Stimulated activated CD4-positive, alpha-beta T cell treated with anti-CD3 and anti-CD28 coated beads, Interleukin-15, amount 100 ng/mL, for 48 hours (primary cell): ENCODE data around the gene SYNPR.

ENCODE experiments used
- DNase-seq, 2 donors: peaks; one replicate each; pipeline ENCODE4 v3.0.0-alpha.2; 2020; ENCODE audit warnings: low read depth in 2 of 2

The SYNPR gene

GRCh38 chr3:63473641-63474166 lies 195.6 kb downstream of the SYNPR start:
- DNase-seq, result no peak

DNA sequence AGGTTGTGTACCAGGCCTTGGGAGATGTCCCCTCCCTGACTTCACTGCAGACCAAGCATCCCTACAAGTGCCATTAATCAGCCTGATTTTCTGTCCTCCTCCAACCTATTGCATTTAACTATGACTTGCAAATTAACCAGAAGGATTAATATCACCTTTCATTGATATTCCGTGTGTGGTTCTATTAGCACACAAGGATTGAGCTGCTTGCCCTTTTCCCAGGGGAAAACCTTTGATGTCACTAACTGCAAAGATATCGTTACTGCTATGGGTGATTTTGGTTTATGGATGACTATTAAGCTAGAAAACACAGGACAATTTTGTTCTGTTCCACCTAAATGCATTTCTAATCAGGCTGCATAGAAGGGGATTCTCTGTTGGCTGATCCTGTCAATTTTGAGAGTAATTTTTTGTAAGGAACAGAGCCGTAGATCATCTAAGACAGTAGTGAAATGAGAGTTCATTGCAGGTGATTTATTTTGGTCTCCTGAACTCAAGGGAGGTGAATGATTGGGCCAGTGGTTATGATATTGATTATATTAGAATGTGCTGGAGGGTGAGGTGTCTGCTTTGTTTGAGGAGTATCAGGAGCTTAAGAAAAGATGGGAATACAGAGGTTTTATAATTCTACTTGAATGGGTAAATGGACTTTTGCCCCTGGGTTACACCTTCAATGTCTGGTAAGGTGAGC lies 196.9 kb downstream of the SYNPR start:
- DNase-seq, result no peak

- no peak for DNase-seq
Observed at GRCh38 chr3:63477494-63478129, 199.5 kb downstream of the SYNPR start.

- no peak for DNase-seq
Observed at GRCh38 chr3:63478990-63479660, 201.0 kb downstream of the SYNPR start.

DNA sequence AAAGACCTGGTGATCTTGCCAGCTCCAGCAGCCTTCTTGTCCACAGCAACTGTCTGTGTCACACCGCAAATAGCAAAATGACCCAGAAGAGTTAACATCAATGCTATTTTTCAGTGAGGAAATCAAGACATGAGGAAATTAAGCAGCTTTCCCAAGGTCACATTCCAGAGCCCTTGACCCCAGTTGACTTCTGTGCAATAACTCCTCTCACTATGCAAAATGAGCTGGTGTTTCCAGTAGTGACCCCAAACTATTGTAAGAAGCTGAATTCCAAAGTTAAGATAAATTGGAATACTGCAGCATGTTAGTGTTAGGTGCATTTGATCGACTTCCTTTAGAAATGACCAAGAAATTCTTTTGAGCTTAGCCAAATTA lies 201.5 kb downstream of the SYNPR start:
- DNase-seq, result no peak

DNA sequence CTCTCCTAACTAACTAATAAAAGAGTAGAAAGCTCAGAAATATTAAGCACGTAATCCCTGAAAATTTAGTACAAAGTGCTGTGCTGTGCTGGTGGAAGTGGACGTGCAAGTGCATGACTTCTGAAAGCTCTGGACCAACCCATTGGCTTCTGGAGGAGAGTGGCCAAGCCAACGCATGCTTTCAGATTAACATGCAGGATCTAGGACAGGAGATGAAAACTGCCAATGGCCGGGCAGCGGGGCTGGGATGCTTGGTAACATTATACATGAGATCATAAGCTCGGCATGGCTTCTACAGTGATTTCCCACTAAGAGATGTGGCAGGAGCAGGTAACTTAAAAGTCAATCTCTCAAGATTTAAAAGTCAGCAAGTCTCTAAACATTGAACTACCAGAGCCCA lies 203.5 kb downstream of the SYNPR start:
- DNase-seq, result no peak

DNA sequence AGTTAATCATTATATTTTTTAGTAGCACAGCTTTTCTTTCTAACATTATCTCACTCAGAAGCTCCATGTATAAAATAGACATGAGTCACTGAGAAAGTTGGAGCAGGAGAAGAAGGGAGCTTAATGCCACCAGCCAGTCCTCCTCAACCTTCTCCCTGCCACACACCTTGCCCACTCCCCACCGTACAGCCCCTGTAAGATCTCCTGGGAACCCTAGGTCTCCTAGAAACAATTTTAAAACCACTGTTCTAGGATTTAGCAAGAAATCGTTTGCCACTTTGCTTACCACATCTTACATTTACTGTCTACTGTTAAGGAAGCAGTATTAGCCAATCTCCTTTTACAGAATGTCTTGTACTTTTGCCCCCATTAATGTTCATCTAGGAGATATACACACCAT lies 204.2 kb downstream of the SYNPR start:
- DNase-seq, result no peak

- DNase-seq, result no peak
Observed at GRCh38 chr3:63492464-63492863, 214.4 kb downstream of the SYNPR start.

GRCh38 chr3:63493101-63493500 lies 215.0 kb downstream of the SYNPR start:
- DNase-seq, result no peak

DNA sequence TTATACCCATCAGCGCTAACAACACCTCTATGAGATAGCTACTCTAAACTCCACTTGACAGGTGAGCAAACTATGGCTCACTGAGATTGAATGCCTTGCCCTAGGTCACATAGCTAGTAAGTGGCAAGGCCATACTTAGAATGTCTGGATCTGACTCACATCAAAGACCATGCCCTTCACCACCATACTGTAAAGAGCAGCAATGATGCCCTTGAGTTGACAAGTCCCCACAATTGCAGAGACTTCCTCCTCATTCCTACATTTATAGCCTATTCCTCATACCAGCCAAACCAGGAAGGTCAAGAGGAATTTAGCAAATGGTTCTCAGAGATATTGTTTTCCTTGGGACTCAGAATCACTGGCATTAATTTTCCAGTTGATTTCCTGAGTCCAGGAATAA lies 216.5 kb downstream of the SYNPR start:
- DNase-seq, result no peak

GRCh38 chr3:63497641-63498040 lies 219.5 kb downstream of the SYNPR start:
- no peak for DNase-seq

GRCh38 chr3:63500196-63500595 lies 222.1 kb downstream of the SYNPR start:
- DNase-seq, result no peak

GRCh38 chr3:63508305-63508704 lies 230.2 kb downstream of the SYNPR start:
- DNase-seq, result no peak

DNA sequence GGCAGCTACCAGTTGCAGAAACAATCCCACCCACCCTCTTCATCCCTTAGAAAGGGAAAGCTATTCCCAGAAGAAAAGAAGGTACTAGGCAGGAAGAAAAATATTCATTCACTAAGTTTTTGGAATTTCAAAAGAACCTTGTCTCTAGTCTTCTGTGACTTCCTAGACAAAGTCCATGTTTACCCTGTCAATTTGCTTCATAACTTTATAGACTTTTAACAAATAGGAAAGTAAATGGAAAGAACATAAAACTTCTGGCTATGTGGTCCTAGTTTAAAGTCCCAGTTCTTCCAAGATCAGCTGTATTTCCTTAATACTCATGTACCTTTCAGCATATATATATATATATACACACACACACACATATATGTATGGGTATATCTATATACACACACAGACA lies 230.7 kb downstream of the SYNPR start:
- DNase-seq, result no peak

- DNase-seq, result no peak
Observed at GRCh38 chr3:63513791-63514190, 235.7 kb downstream of the SYNPR start.

DNA sequence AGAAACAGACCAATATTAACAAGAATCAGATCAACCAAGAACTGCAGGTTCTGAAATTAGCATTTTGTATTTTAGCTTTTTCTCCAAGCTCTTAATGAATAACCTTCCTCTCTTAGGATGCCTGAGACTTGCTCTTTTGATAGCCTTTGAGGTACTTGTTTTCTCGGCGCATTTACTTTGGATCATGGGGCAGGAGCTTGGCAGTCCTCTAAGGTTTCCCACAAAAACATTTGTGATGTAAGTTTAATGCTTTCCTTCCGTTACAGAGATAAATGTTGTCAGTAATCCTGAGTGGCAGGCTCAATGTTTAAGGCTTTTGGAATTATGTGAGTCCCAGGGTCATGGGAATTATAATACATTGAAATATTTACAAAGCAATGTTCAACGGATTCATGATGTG lies 236.6 kb downstream of the SYNPR start:
- no peak for DNase-seq

- no peak for DNase-seq
Observed at GRCh38 chr3:63519426-63519825, 241.3 kb downstream of the SYNPR start.

DNA sequence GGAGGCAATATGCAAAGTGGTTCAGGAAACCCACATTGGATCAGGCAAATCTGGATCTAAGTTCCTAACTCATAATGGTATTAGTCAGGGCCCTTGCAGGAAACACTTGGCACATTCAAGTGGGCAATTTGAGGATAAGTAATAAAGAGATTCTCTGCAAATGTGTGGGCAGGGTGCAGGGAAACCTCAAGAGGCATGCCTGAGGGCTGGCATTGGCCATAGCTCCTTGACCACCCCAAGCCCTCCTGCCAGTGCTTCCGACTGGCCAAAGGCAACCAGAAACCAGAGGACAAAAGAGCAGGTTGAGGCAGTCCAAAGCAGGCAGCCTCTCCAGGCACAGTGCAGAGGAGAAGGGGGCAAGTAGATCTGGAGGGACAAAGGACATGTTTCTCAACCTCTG lies 243.5 kb downstream of the SYNPR start:
- no peak for DNase-seq

GRCh38 chr3:63523100-63523499 lies 245.0 kb downstream of the SYNPR start:
- no peak for DNase-seq

GRCh38 chr3:63528325-63529000 lies 250.4 kb downstream of the SYNPR start:
- DNase-seq, result no peak

DNA sequence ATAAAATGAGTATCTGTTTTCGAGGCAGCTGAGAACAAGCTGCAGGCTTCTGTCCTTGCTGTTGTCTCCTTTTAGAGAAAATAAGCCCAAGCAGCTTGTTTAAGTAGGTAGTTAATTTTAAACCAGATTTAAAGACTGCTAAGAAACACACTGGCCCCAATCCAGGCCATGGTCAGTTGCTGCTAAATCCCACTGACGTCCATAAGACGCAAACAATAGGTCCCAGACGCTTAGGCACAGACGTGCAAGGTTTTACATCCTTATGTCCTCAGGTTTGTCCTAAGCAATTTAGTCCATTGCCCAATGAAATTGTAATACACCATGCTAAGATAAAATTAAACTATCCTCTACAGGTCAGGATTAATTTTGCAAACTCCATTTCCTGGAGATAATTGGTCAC lies 254.4 kb downstream of the SYNPR start:
- no peak for DNase-seq

DNA sequence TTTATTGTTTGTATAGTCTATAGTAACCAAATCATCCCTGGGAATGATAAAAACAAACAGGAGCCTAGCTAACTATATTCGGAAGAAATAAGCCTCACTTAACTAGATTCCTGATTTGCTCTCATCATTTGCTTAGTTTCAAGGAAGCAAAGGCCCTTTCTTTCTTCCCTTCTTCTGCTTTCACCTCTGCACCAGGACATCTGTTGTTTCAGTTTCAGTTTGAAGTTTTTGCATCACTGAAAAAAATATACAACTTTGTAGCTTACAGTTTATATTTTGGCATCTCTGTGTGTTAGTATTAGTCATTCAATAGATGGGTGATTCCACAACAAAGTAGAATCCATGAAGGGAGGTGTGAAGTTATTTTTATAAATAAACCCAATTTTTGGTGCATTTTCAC lies 260.8 kb downstream of the SYNPR start:
- no peak for DNase-seq

DNA sequence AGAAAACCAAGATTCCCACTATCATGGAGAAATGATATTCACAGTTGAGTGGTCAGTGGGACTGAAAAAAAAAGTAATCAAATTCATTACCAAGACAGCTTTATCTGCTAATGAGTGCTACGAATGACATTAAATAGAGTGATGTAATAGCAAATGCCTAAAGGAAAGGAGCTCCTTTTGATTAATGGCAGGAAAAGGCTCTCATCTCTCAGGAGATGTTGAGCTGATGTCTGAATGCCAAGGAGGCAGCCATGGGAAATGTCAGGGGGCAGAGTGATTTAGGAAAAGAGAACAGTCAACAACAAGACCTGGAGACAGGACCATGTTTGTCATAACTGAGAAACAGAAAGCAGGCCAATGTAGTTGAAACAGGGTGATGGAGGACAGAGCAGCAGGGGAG lies 277.7 kb downstream of the SYNPR start:
- no peak for DNase-seq
